ENCODE results near the gene PARVA.

- TF ChIP-seq CTCF (IDR thresholded peaks at IDR 0.05) (no peak), POLR2A (IDR thresholded peaks at IDR 0.05) (no peak)
Observed at GRCh38 chr11:12535321-12535720, 157.9 kb downstream of the PARVA start.
